Caco-2 (cell line): ENCODE results near the gene OR4D9. TPM values are rescaled to one million over a fixed set of nuclear protein-coding genes. Genes with fewer than 3 reads are reported as not detected.

Experiments used
- BruUV-seq: library from RNA; stranded (reverse); fragments of 400-500 nt; replicated peaks from 2 replicates; lab custom pipeline; 2021; lab: Mats Ljungman, UMichigan
- CTCF ChIA-PET: fragments of 300-600 bp; sonication (Branson Sonifier 250); formaldehyde crosslinking; loops from one replicate; lab custom pipeline; 2022; ENCODE audit warnings: antibody characterized with exemption; lab: Charles Lee
- POLR2A ChIA-PET: fragments of 300-600 bp; sonication (Branson Sonifier 250); formaldehyde crosslinking; loops from one replicate; lab custom pipeline; 2022; ENCODE audit warnings: antibody characterized with exemption; lab: Charles Lee
- DNase-seq, 2 experiments: peaks; one replicate each; pipeline versions ENCODE4 v3.0.0 to v3.0.0-alpha.2; 2020 to 2022
- H3K27me3 ChIP-seq: replicated peaks from 2 replicates; pipeline ENCODE4 v1.6.0; 2011; ENCODE audit warnings: low read length; ENCODE audit not compliant: control insufficient read depth, insufficient read depth
- H3K36me3 ChIP-seq: 2 replicates; pipeline ENCODE4 v1.5.1; 2011; ENCODE audit warnings: low read length; ENCODE audit not compliant: control insufficient read depth, insufficient read depth
- H3K4me1 ChIP-seq: fragments of 250-450 bp; sonication (Bioruptor Pico); 2 replicates; pipeline ENCODE4 v1.5.1; 2020; ENCODE audit warnings: mild to moderate bottlenecking
- H3K4me3 ChIP-seq: 2 replicates; pipeline ENCODE4 v1.5.1; 2011; ENCODE audit warnings: low read depth, mild to moderate bottlenecking, control low read depth, low read length
- H3K9me3 ChIP-seq: fragments of 250-450 bp; sonication (Bioruptor Pico); 2 replicates; pipeline ENCODE4 v1.5.1; 2020; ENCODE audit warnings: mild to moderate bottlenecking, moderate library complexity
- H3K27ac Mint-ChIP-seq: one replicate; pipeline ENCODE4 v1.8.0; 2022; ENCODE audit warnings: mixed read lengths; ENCODE audit not compliant: unreplicated experiment
- H3K27me3 Mint-ChIP-seq: one replicate; pipeline ENCODE4 v1.8.0; 2022; ENCODE audit warnings: mixed read lengths; ENCODE audit not compliant: insufficient read depth, unreplicated experiment
- H3K36me3 Mint-ChIP-seq: one replicate; pipeline ENCODE4 v1.8.0; 2022; ENCODE audit warnings: mild to moderate bottlenecking, mixed read lengths; ENCODE audit not compliant: insufficient read depth, unreplicated experiment
- H3K4me1 Mint-ChIP-seq: one replicate; pipeline ENCODE4 v1.8.0; 2022; ENCODE audit warnings: low read depth, mixed read lengths; ENCODE audit not compliant: unreplicated experiment
- H3K4me3 Mint-ChIP-seq: one replicate; pipeline ENCODE4 v1.8.0; 2022; ENCODE audit warnings: mild to moderate bottlenecking, moderate library complexity, mixed read lengths; ENCODE audit not compliant: unreplicated experiment
- H3K9me3 Mint-ChIP-seq: one replicate; pipeline ENCODE4 v1.8.0; 2022; ENCODE audit warnings: mixed read lengths; ENCODE audit not compliant: unreplicated experiment
- CTCF ChIP-seq, 2 experiments: fragments of 200-600 bp in 1 of 2; IDR thresholded peaks; 1 replicate in 1 of 2; 2 replicates in 1 of 2; pipeline versions ENCODE4 v1.5.1 to v1.8.0; 2011 to 2022; ENCODE audit warnings: antibody characterized with exemption in 1 of 2, control low read depth in 1 of 2, inconsistent platforms in 1 of 2, low read depth in 1 of 2, low read length in 1 of 2, mild to moderate bottlenecking in 1 of 2, moderate library complexity in 1 of 2; ENCODE audit not compliant: insufficient read depth in 1 of 2, severe bottlenecking in 1 of 2, unreplicated experiment in 1 of 2
- intact Hi-C: fragments of 100-400 bp; cut with micrococcal nuclease; formaldehyde crosslinking; loops from one replicate; pipeline ENCODE4 v1.10.0; 2022; ENCODE audit not compliant: unreplicated experiment
- total RNA-seq: library from RNA; stranded (reverse); gene quantifications from 2 replicates; pipeline ENCODE4 v1.2.3, GENCODE V29; 2022

The OR4D9 gene
- total RNA-seq, 1 experiment from 2014 or later: not detected

- Mint-ChIP-seq H3K4me3 (peak overlapping the region; percentile 78), H3K27ac (peak overlapping the region; percentile 91), H3K9me3 (no peaks in the 10 kb centered on the region), H3K36me3 (peaks cover 50% of the 10 kb centered on the region), H3K4me1 (peaks cover 21% of the 10 kb centered on the region), H3K27me3 (no peaks in the 10 kb centered on the region)
- Histone ChIP-seq H3K4me3 (no peak overlapping the region), H3K4me1 (peaks cover 13% of the 10 kb centered on the region), H3K9me3 (no peaks in the 10 kb centered on the region), H3K36me3 (no peaks in the 10 kb centered on the region), H3K27me3 (no peaks in the 10 kb centered on the region)
- POLR2A ChIA-PET: no interaction called here
- CTCF ChIA-PET: interaction anchor here (1.2 kb wide), 1 partner anchor 9 kb away, joined by 3 read pairs; no protein-coding TSS in a partner anchor
- no TSS peak for BruUV-seq
- DNase-seq: no peak
- intact Hi-C loops: loop anchor here (10.0 kb wide), 1 partner anchor 383 kb away; the partner anchor contains the start of gene DTX4
- no peak for TF ChIP-seq CTCF (IDR thresholded peaks at IDR 0.05; ENCODE audit: insufficient read depth in 1 of 2, low read depth in 1 of 2, low read length in 1 of 2, severe bottlenecking in 1 of 2, unreplicated experiment in 1 of 2)
Observed at GRCh38 chr11:59558270-59558643, 46.9 kb downstream of the OR4D9 start.

GRCh38 chr11:59559886-59560285 is 48.5 kb downstream of the OR4D9 start:
- Mint-ChIP-seq H3K4me3 (peak overlapping the region; percentile 75), H3K27ac (peak overlapping the region; percentile 74), H3K27me3 (no peaks in the 10 kb centered on the region), H3K4me1 (peaks cover 21% of the 10 kb centered on the region), H3K36me3 (peaks cover 50% of the 10 kb centered on the region), H3K9me3 (no peaks in the 10 kb centered on the region)
- Histone ChIP-seq H3K9me3 (no peaks in the 10 kb centered on the region), H3K27me3 (no peaks in the 10 kb centered on the region), H3K4me3 (no peak overlapping the region), H3K4me1 (peaks cover 13% of the 10 kb centered on the region), H3K36me3 (no peaks in the 10 kb centered on the region)
- BruUV-seq: no TSS peak
- CTCF ChIA-PET: interaction anchor here (1.1 to 1.5 kb wide), 2 partner anchors 8 to 23 kb away, joined by 4 read pairs; no protein-coding TSS in a partner anchor
- POLR2A ChIA-PET: interaction anchor here (1.4 kb wide), 1 partner anchor 109 kb away, joined by 16 read pairs; the partner anchor contains the start of gene PATL1
- no peak for TF ChIP-seq CTCF (IDR thresholded peaks at IDR 0.05; ENCODE audit: insufficient read depth in 1 of 2, low read depth in 1 of 2, low read length in 1 of 2, severe bottlenecking in 1 of 2, unreplicated experiment in 1 of 2)
- intact Hi-C loops: loop anchor here (10.0 kb wide), 1 partner anchor 385 kb away; the partner anchor contains the start of gene DTX4
- DNase-seq: no peak

GRCh38 chr11:59560290-59560701 is 49.0 kb downstream of the OR4D9 start:
- Mint-ChIP-seq H3K27ac (peak overlapping the region; percentile 74), H3K4me3 (peak overlapping the region; percentile 75), H3K4me1 (peaks cover 21% of the 10 kb centered on the region), H3K27me3 (no peaks in the 10 kb centered on the region), H3K9me3 (no peaks in the 10 kb centered on the region), H3K36me3 (peaks cover 50% of the 10 kb centered on the region)
- TF ChIP-seq CTCF (IDR thresholded peaks at IDR 0.05; ENCODE audit: insufficient read depth in 1 of 2, low read depth in 1 of 2, low read length in 1 of 2, severe bottlenecking in 1 of 2, unreplicated experiment in 1 of 2): no peak
- Histone ChIP-seq H3K36me3 (no peaks in the 10 kb centered on the region), H3K4me1 (peaks cover 13% of the 10 kb centered on the region), H3K4me3 (peak overlapping the region; percentile 64), H3K27me3 (no peaks in the 10 kb centered on the region), H3K9me3 (no peaks in the 10 kb centered on the region)
- BruUV-seq: no TSS peak
- CTCF ChIA-PET: interaction anchor here (1.1 to 1.5 kb wide), 2 partner anchors 8 to 23 kb away, joined by 4 read pairs; no protein-coding TSS in a partner anchor
- DNase-seq: peak; percentile 80 to 88
- POLR2A ChIA-PET: interaction anchor here (0.6 to 1.4 kb wide), 3 partner anchors 9 to 109 kb away, joined by 3 to 16 read pairs (median 4); partner anchors contain the start of gene PATL1
- intact Hi-C loops: no loop called here
